ENCODE results near the gene TRIM14.

- TF ChIP-seq POLR2A (IDR thresholded peaks at IDR 0.05; ENCODE audit: low read depth, low read length) (no peak), POLR2AphosphoS5 (IDR thresholded peaks at IDR 0.05; ENCODE audit: low read depth, low read length) (no peak), TAF1 (IDR thresholded peaks at IDR 0.05; ENCODE audit: low read depth, low read length) (no peak), SPI1 (IDR thresholded peaks at IDR 0.05; ENCODE audit: low read depth, low read length) (no peak), PAX5 (IDR thresholded peaks at IDR 0.05; ENCODE audit: insufficient read depth, low read length, severe bottlenecking) (no peak), POU2F2 (IDR thresholded peaks at IDR 0.05; ENCODE audit: low read depth, low read length) (no peak)
These were observed 80.1 kb downstream of the TRIM14 start for GRCh38 chr9:98038958-98039357.

Measured in GM12891 (cell line).